Gastrocnemius medialis (tissue), 4 donors: Measurements from ENCODE around the gene PDC. TPM values are rescaled to one million over a fixed set of nuclear protein-coding genes. Genes with fewer than 3 reads are reported as not detected.

Experiments used
- ATAC-seq, 2 donors: fragments of 150-250 bp; one replicate each; pipeline ENCODE4 v1.9.1; 2016
- DNase-seq, 2 donors: peaks; one replicate each; pipeline ENCODE4 v3.0.0-alpha.2; 2019
- H3K27ac ChIP-seq, 4 donors: fragments of 200-600 bp; sonication (generic); 1 replicate in 1 of 4; 2 replicates in 3 of 4; pipeline ENCODE4 v1.5.1; 2016 to 2018; ENCODE audit warnings: mild to moderate bottlenecking in 2 of 4, moderate library complexity in 1 of 4
- H3K27me3 ChIP-seq, 3 donors: fragments of 200-600 bp; sonication (generic) in 2 of 3; 1 replicate in 1 of 3; 2 replicates in 2 of 3; pipeline versions ENCODE4 v1.5.1 to v1.6.0; 2016 to 2019; ENCODE audit warnings: mild to moderate bottlenecking in 1 of 3, moderate library complexity in 1 of 3
- H3K36me3 ChIP-seq, 2 donors: fragments of 200-600 bp; sonication (generic) in 1 of 2; one replicate each; pipeline ENCODE4 v1.5.1; 2017 to 2018
- H3K4me1 ChIP-seq, 2 donors: fragments of 200-600 bp; sonication (generic) in 1 of 2; one replicate each; pipeline ENCODE4 v1.5.1; 2016 to 2017; ENCODE audit warnings: mild to moderate bottlenecking in 2 of 2
- H3K4me3 ChIP-seq, 4 donors: fragments of 200-600 bp; sonication (generic) in 3 of 4; 1 replicate in 1 of 4; 2 replicates in 3 of 4; pipeline ENCODE4 v1.5.1; 2016 to 2019; ENCODE audit warnings: mild to moderate bottlenecking in 2 of 4
- H3K9me3 ChIP-seq, 3 donors: fragments of 200-600 bp; sonication (generic) in 2 of 3; 1 replicate in 1 of 3; 2 replicates in 2 of 3; pipeline ENCODE4 v1.5.1; 2016 to 2019
- CTCF ChIP-seq, 5 experiments: fragments of 450-650 bp in 3 of 5; fragments of 200-600 bp in 2 of 5; sonication (generic) in 2 of 5; IDR thresholded peaks in 4 of 5; conservative IDR thresholded peaks in 1 of 5; 1 replicate in 4 of 5; 2 replicates in 1 of 5; pipeline ENCODE4 v1.5.1; 2016 to 2019; ENCODE audit warnings: antibody characterized with exemption in 5 of 5, mild to moderate bottlenecking in 3 of 5, moderate library complexity in 3 of 5
- POLR2A ChIP-seq, 2 donors: fragments of 450-650 bp; IDR thresholded peaks; one replicate each; pipeline ENCODE4 v1.6.1; 2017; ENCODE audit warnings: antibody characterized with exemption in 2 of 2, mild to moderate bottlenecking in 2 of 2, moderate library complexity in 2 of 2
- in situ Hi-C, 4 donors: fragments of 200-750 bp; cut with MboI; loops; one replicate each; pipeline versions ENCODE4 v1.15.0 to v1.8.0; 2017; ENCODE audit warnings: low sequenced_read_pairs in 4 of 4
- intact Hi-C: fragments of 100-400 bp; cut with DNase I; formaldehyde crosslinking; loops from one replicate; pipeline ENCODE4 v1.15.1; 2023; ENCODE audit warnings: low total_unique reads
- total RNA-seq, 4 donors: library from RNA; depleted of rRNA; stranded (reverse); fragments of >200 nt; gene quantifications; one replicate each; pipeline versions ENCODE4 v1.1.0 to v1.2.3, GENCODE V29; 2016

PDC gene
- total RNA-seq, 4 donors from 2014 or later: not detected

GRCh38 chr1:186454981-186455380 is 5.9 kb downstream of the PDC start:
- Histone ChIP-seq H3K27me3 (no peaks in the 10 kb centered on the region), H3K9me3 (no peaks in the 10 kb centered on the region), H3K36me3 (no peaks in the 10 kb centered on the region), H3K4me1 (no peaks in the 10 kb centered on the region), H3K4me3 (no peak overlapping the region), H3K27ac (no peak overlapping the region)
- intact Hi-C loops: no loop called here
- DNase-seq (no peak), ATAC-seq (no peak)
- in situ Hi-C loops: no loop called here
- TF ChIP-seq CTCF (IDR thresholded peaks at IDR 0.05 in 4 of 5, conservative IDR thresholded peaks at IDR 0.05 in 1 of 5) (no peak), POLR2A (IDR thresholded peaks at IDR 0.05) (no peak)

GRCh38 chr1:186446152-186446551 is 14.8 kb downstream of the PDC start:
- no peaks in the 10 kb centered on the region for H3K27me3 ChIP-seq
- H3K4me3 ChIP-seq: no peak overlapping the region
- no peak overlapping the region for H3K27ac ChIP-seq
- no peak for DNase-seq
- no peak for ATAC-seq
- H3K9me3 ChIP-seq: no peaks in the 10 kb centered on the region
- H3K4me1 ChIP-seq: no peaks in the 10 kb centered on the region
- in situ Hi-C loops: no loop called here
- intact Hi-C loops: no loop called here
- H3K36me3 ChIP-seq: no peaks in the 10 kb centered on the region
- TF ChIP-seq CTCF (IDR thresholded peaks at IDR 0.05 in 4 of 5, conservative IDR thresholded peaks at IDR 0.05 in 1 of 5): no peak
- TF ChIP-seq POLR2A (IDR thresholded peaks at IDR 0.05): no peak

GRCh38 chr1:186443638-186444037 is 17.3 kb downstream of the PDC start:
- Histone ChIP-seq H3K4me1 (no peaks in the 10 kb centered on the region), H3K4me3 (no peak overlapping the region), H3K27me3 (no peaks in the 10 kb centered on the region), H3K36me3 (no peaks in the 10 kb centered on the region), H3K27ac (no peak overlapping the region), H3K9me3 (no peaks in the 10 kb centered on the region)
- ATAC-seq (no peak), DNase-seq (no peak)
- intact Hi-C loops (no loop called here), in situ Hi-C loops (no loop called here)
- TF ChIP-seq CTCF (IDR thresholded peaks at IDR 0.05 in 4 of 5, conservative IDR thresholded peaks at IDR 0.05 in 1 of 5): no peak
- no peak for TF ChIP-seq POLR2A (IDR thresholded peaks at IDR 0.05)

- no peak for ATAC-seq
- TF ChIP-seq POLR2A (IDR thresholded peaks at IDR 0.05) (no peak), CTCF (IDR thresholded peaks at IDR 0.05 in 4 of 5, conservative IDR thresholded peaks at IDR 0.05 in 1 of 5) (no peak)
- H3K36me3 ChIP-seq: no peaks in the 10 kb centered on the region
- no peak overlapping the region for H3K4me3 ChIP-seq
- H3K27me3 ChIP-seq: no peaks in the 10 kb centered on the region
- intact Hi-C loops: no loop called here
- H3K27ac ChIP-seq: no peak overlapping the region
- H3K9me3 ChIP-seq: no peaks in the 10 kb centered on the region
- DNase-seq: no peak
- H3K4me1 ChIP-seq: no peaks in the 10 kb centered on the region
- in situ Hi-C loops: no loop called here
Observed at GRCh38 chr1:186442651-186443375, 18.1 kb downstream of the PDC start.

GRCh38 chr1:186440584-186440983 is 20.3 kb downstream of the PDC start:
- intact Hi-C loops: no loop called here
- H3K4me3 ChIP-seq: no peak overlapping the region
- no peaks in the 10 kb centered on the region for H3K27me3 ChIP-seq
- H3K4me1 ChIP-seq: no peaks in the 10 kb centered on the region
- no peak for DNase-seq
- no peaks in the 10 kb centered on the region for H3K36me3 ChIP-seq
- no peak overlapping the region for H3K27ac ChIP-seq
- TF ChIP-seq CTCF (IDR thresholded peaks at IDR 0.05 in 4 of 5, conservative IDR thresholded peaks at IDR 0.05 in 1 of 5): no peak
- no peak for TF ChIP-seq POLR2A (IDR thresholded peaks at IDR 0.05)
- in situ Hi-C loops: no loop called here
- no peak for ATAC-seq
- H3K9me3 ChIP-seq: no peaks in the 10 kb centered on the region
